ENCODE results near the gene SUGCT. TPM values are rescaled to one million over a fixed set of nuclear protein-coding genes. Genes with fewer than 3 reads are reported as not detected.

SUGCT gene
- total RNA-seq, 1 experiment from 2014 or later, result 9.9 TPM

- Histone ChIP-seq H3K36me3 (ENCODE audit: control insufficient read depth, insufficient read depth, low read length) (no peaks in the 10 kb centered on the region), H3K9me3 (no peaks in the 10 kb centered on the region), H3K4me1 (no peaks in the 10 kb centered on the region), H3K27me3 (replicated peaks; ENCODE audit: control insufficient read depth, insufficient read depth, low read length) (no peaks in the 10 kb centered on the region), H3K4me3 (ENCODE audit: low read depth, low read length) (no peak overlapping the region)
- Mint-ChIP-seq H3K9me3 (ENCODE audit: unreplicated experiment) (no peaks in the 10 kb centered on the region), H3K27me3 (ENCODE audit: insufficient read depth, unreplicated experiment) (peaks cover 3% of the 10 kb centered on the region), H3K36me3 (ENCODE audit: insufficient read depth, unreplicated experiment) (no peaks in the 10 kb centered on the region), H3K4me3 (ENCODE audit: unreplicated experiment) (no peak overlapping the region), H3K27ac (ENCODE audit: unreplicated experiment) (no peak overlapping the region), H3K4me1 (ENCODE audit: low read depth, unreplicated experiment) (peaks cover 14% of the 10 kb centered on the region)
- POLR2A ChIA-PET, result no interaction called here
- DNase-seq, result no peak
- no TSS peak for BruUV-seq (replicated peaks)
- CTCF ChIA-PET, result no interaction called here
- no peak for TF ChIP-seq CTCF (IDR thresholded peaks at IDR 0.05; ENCODE audit: insufficient read depth in 1 of 2, low read depth in 1 of 2, low read length in 1 of 2, severe bottlenecking in 1 of 2, unreplicated experiment in 1 of 2)
- intact Hi-C loops (cut with micrococcal nuclease; ENCODE audit: unreplicated experiment), result no loop called here
Measured at GRCh38 chr7:40350100-40350499, 215.3 kb downstream of the SUGCT start.

- ChIA-PET CTCF (no interaction called here), POLR2A (no interaction called here)
- Mint-ChIP-seq H3K36me3 (ENCODE audit: insufficient read depth, unreplicated experiment) (no peaks in the 10 kb centered on the region), H3K9me3 (ENCODE audit: unreplicated experiment) (no peaks in the 10 kb centered on the region), H3K27ac (ENCODE audit: unreplicated experiment) (no peak overlapping the region), H3K4me1 (ENCODE audit: low read depth, unreplicated experiment) (no peaks in the 10 kb centered on the region), H3K4me3 (ENCODE audit: unreplicated experiment) (no peak overlapping the region), H3K27me3 (ENCODE audit: insufficient read depth, unreplicated experiment) (no peaks in the 10 kb centered on the region)
- Histone ChIP-seq H3K9me3 (no peaks in the 10 kb centered on the region), H3K4me1 (no peaks in the 10 kb centered on the region), H3K4me3 (ENCODE audit: low read depth, low read length) (no peak overlapping the region), H3K27me3 (replicated peaks; ENCODE audit: control insufficient read depth, insufficient read depth, low read length) (no peaks in the 10 kb centered on the region), H3K36me3 (ENCODE audit: control insufficient read depth, insufficient read depth, low read length) (no peaks in the 10 kb centered on the region)
- BruUV-seq (replicated peaks), result no TSS peak
- no peak for TF ChIP-seq CTCF (IDR thresholded peaks at IDR 0.05; ENCODE audit: insufficient read depth in 1 of 2, low read depth in 1 of 2, low read length in 1 of 2, severe bottlenecking in 1 of 2, unreplicated experiment in 1 of 2)
- DNase-seq, result no peak
- intact Hi-C loops (cut with micrococcal nuclease; ENCODE audit: unreplicated experiment), result no loop called here
Measured at GRCh38 chr7:40354711-40355110, 219.9 kb downstream of the SUGCT start.

- H3K4me3 Mint-ChIP-seq (ENCODE audit: unreplicated experiment), result no peak overlapping the region
Measured at GRCh38 chr7:40356312-40356711, 221.5 kb downstream of the SUGCT start.

More at GRCh38 chr7:40356312-40356711, 221.5 kb downstream of the SUGCT start:
- BruUV-seq (replicated peaks), result no TSS peak
- no peak for DNase-seq
- no peaks in the 10 kb centered on the region for H3K36me3 Mint-ChIP-seq (ENCODE audit: insufficient read depth, unreplicated experiment)
- no peak for TF ChIP-seq CTCF (IDR thresholded peaks at IDR 0.05; ENCODE audit: insufficient read depth in 1 of 2, low read depth in 1 of 2, low read length in 1 of 2, severe bottlenecking in 1 of 2, unreplicated experiment in 1 of 2)
- H3K4me1 Mint-ChIP-seq (ENCODE audit: low read depth, unreplicated experiment), result no peaks in the 10 kb centered on the region
- CTCF ChIA-PET, result no interaction called here
- Histone ChIP-seq H3K36me3 (ENCODE audit: control insufficient read depth, insufficient read depth, low read length) (no peaks in the 10 kb centered on the region), H3K9me3 (no peaks in the 10 kb centered on the region), H3K4me1 (no peaks in the 10 kb centered on the region), H3K4me3 (ENCODE audit: low read depth, low read length) (no peak overlapping the region), H3K27me3 (replicated peaks; ENCODE audit: control insufficient read depth, insufficient read depth, low read length) (no peaks in the 10 kb centered on the region)
- H3K27me3 Mint-ChIP-seq (ENCODE audit: insufficient read depth, unreplicated experiment), result no peaks in the 10 kb centered on the region
- POLR2A ChIA-PET, result no interaction called here
- no peak overlapping the region for H3K27ac Mint-ChIP-seq (ENCODE audit: unreplicated experiment)
- H3K9me3 Mint-ChIP-seq (ENCODE audit: unreplicated experiment), result no peaks in the 10 kb centered on the region
- intact Hi-C loops (cut with micrococcal nuclease; ENCODE audit: unreplicated experiment), result no loop called here
